DMS 273 (cell line): ENCODE data around the gene FBXL16.
A peak's percentile ranks its signal among the peaks of the same experiment; 100 is the strongest.

ENCODE experiments used
- DNase-seq: peaks from one replicate; lab custom pipeline; 2025; ENCODE audit not compliant: unreplicated experiment; lab: John Stamatoyannopoulos, UW

The FBXL16 gene

DNA sequence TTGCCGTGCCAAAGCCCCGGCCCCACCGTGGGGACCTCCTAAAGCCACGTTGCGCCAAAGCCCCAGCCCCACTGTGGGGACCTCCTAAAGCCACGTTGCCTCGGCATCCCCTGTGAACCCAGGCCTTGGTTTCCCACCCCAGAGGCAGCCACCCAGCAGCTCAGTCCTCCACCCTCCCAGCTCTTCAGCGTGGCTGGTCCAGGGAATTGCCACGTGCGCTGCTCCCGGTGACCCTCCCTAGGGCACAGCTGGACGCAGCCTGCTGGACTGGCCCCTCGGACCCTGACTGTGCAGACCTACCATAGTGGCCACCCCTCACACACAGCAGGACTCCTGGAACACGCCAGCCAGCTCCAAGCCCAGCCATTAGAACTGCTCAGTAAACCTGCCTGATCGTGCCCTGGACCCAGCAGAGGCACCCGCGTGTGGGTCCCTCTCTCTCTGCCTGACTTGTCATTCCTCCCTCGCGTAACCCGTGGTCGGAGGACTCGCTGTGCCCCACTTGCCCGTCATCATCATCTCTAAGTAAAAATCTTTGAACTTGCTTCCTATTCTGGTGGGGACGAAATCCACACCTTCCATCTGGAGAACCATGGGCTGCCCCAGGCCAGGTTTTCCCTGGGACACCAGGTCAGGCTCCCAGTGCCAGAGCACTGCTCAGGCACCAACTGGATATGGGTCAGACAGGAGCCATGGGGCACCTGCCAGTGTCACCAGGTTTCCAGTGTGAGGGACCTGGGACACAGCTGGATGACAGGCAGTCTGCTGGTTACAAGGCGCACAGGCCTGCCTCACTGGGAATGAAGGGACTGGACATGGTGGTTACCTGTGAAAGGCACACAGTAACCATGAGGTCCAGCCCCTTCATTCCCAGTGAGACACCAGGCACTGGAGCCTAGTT, 29.6 kb upstream of the FBXL16 start:
- no peak for DNase-seq

- no peak for DNase-seq
These were observed 28.8 kb upstream of the FBXL16 start for GRCh38 chr16:734208-734980.

DNA sequence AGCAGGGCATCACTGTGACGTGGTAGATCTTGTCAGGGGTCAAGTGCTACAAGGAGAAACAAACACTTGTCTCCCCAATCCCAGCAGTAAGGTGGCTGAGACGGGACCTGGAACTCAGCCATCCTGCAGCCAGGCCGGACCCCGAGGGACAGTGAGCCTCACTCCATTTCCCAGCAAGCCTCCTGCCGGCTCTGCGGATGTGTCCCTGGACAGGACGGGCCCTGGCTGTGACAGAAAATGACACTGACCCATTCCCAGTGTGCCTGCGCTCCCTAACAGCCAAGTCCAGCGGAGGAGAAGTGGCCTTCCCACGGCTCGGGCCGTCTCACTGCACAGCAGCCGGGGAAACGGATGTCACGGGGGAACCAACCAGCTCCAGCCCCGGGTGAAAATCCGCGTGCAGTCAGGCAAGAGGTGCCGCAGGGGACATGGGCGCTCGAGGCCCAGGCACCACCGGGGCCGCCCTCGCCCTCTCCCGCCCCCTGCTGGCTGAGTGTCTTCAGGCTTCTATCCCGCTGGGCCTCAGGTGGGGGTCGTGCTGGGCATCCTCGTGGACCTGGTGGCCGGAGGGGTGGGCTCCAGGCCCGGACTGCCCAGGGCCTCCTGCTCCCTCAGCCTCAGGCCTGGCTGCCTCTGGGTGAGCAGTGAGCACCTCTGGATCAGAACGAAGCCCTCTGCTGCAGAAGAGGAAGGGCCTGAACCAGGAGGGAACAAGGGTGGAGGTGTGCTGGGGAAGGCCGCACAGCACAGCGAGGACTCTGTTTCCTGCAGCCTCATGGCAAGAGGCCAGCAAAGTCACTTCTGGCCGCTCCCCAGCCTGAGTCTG, 28.0 kb upstream of the FBXL16 start:
- DNase-seq = peak; percentile 51

DNA sequence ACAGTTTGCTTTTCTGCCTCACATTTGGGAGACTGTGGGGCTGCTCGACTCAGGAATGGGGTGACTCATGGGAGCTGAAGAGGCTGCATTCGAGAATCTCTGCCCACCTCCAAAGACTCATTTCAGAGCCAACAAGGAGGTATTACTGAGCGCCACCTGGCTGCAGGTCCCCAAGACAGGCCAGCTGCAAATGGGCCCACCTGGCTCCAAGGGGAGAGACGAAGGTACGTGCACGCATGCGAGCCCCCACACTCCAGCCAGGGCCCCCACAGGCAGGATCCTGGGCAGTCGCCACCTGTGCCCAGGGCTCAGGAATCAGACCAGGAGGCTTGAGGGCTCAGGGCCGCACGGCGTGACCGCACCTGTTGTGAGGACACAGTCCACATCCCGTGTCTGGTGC, 27.3 kb upstream of the FBXL16 start:
- DNase-seq = no peak

DNA sequence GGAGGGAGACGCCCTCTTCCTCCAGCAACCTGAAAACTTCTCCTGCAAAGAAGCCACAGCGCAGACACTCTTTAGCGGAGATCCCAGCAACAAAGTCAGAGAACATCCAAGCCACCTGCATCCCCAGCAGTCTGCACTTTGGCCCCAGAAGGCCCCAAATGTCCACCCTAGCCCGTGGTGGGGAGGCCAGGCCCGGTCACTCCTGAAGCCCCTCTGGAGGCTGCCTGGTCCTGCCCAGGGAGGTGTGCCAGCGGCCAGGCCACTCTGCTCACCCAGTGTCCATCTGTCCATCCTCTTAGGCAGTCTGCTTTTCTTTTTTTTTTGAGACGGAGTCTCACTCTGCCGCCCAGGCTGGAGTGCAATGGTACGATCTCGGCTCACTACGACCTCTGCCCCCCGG, 26.7 kb upstream of the FBXL16 start:
- no peak for DNase-seq

GRCh38 chr16:730666-731509, 25.3 kb upstream of the FBXL16 start:
- DNase-seq = no peak

GRCh38 chr16:729768-730665, 24.4 kb upstream of the FBXL16 start:
- no peak for DNase-seq

DNA sequence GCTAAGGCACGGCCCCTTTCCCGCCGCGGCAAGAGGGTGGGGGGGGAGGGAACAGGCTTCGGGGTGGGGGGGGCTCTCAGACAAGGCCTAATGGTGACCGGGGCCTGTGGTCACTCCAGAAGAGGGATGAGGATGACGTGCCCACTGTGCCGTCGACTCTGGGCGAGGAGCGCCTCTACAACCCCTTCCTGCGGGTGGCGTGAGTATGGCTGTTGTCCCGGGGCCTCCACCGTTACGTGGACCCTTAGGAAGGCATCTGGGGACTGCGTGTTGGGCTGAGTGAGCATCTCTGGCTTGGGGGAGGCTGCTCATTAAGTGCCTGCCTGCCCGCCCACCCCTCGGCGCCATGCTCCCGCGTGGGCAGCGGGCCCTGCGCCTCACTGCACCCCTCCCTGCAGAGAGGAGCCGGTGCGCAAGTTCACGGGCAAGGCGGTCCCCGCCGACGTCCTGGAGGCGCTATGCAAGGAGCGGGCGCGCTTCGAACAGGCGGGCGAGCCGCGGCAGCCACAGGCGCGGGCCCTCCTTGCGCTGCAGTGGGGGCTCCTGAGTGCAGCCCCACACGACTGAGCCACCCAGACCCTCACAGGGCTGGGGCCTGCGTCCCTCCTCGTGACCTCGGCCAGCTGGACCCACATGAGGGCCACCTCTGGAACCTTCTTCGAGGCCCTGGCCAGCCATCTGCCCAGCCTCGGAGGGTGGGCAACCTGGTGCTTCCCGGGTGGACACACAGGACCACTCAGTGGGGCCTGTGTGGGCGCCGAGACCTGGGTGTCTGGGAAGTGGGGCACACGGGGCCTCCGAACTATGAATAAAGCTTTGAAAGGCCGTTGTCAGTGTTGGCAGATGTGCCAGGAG, 23.5 kb upstream of the FBXL16 start:
- DNase-seq = peak; percentile 69

DNA sequence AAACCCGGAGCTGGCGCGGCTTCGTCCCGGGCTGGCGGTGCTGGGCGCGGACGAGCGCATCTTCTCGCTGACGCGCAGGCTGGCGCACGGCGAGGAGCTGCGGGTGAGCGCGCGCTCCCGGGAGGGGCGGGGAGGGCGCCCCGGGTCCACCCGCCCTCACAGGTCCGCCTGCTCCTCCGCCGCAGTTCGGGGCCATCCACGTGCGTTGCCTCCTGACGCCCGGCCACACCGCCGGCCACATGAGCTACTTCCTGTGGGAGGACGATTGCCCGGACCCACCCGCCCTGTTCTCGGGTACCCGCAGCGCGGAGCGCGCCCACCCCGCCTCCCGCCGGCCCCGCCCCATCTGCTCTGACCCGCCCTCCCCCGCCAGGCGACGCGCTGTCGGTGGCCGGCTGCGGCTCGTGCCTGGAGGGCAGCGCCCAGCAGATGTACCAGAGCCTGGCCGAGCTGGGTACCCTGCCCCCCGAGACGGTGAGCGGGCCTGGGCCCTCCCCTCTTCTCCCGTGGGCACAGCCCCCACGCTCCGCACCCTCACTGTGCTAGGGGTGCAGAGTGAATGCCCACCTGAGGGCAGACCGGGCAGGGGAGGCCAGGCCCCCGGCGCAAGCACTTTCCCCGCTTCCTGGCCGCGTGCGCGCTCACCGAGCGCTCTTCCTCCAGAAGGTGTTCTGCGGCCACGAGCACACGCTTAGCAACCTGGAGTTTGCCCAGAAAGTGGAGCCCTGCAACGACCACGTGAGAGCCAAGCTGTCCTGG, 22.7 kb upstream of the FBXL16 start:
- peak; percentile 94 for DNase-seq

DNA sequence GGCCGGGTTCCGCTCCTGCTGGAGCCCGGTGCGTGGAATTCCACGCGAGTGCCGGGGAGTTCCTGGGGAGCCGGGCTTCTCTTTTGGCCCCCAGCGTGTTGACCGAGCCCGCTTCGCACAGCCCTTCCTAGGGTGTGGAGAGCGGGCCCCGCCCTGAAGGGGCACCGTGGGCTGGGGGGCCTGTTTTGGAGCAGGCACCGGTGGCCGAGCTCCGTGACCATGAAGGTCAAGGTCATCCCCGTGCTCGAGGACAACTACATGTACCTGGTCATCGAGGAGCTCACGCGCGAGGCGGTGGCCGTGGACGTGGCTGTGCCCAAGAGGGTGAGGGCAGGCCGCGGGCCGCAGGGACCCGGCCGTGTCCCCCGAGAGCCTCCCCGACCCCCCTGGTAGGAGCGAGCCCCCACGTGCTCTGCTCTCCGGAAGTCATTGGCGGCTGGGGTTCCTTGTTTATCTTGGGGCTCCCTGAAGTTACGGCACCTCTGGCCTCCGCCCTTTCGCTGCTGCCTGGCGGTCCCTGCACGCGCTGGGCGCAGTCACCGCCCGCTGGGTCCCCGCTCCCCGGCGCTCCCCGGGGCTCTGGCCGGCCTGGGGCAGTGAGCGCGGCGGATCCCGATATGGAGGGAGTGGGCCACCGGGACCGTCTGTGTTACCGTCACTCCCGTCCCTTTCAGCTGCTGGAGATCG, 21.8 kb upstream of the FBXL16 start:
- DNase-seq = peak; percentile 64

DNA sequence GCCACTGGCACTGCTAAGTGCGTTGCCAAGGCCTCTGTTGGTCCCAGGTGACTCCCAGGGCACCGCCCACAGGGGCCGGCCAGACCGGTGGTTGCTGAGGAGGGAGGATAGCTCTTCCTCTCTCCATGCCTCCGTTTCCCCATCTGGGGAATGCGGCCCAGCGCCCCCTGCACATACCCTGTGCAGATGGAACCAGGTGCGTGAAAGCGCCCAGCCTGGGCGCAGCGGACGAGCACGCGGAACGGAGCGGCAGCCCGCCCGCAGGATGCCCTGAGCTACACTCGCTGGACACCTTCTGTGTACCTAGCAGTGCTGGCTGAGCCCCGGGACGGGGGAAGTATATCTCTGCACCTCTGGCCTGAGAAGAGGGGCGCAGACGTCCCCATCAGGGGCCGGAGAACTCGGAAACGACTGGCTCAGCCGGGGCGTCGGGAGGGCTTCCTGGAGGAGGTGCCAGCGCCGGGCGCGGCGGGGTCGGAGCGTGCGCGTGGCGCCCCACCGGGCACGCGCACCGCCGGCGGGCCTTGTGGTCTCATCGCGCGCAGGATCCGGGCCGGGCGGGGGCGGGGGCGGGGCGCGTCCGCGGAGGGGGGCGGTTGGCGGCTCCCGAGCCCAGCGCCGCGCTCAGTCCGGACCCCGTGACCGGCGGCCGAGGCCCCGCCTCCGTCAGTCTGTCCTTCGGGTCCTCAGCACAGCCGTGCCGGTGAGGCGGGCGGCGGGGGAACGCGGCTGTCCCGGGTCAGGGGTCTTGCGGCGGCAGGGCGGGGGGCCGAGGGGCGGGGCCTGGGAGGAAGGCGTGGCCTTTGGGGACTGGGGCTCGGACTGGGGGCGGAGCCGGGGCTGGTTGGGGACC, 21.1 kb upstream of the FBXL16 start, which contains the start of the genes CCDC78 and HAGHL:
Gene CCDC78, minus strand, starts transcription at position 6 of the 853 bp plus-strand sequence. CDS start 76 bp downstream, outside the sequence.
Gene HAGHL, plus strand, starts transcription at position 669 of the 853 bp plus-strand sequence. CDS start 404 bp downstream, outside the sequence.
- peak; percentile 93 for DNase-seq

DNA sequence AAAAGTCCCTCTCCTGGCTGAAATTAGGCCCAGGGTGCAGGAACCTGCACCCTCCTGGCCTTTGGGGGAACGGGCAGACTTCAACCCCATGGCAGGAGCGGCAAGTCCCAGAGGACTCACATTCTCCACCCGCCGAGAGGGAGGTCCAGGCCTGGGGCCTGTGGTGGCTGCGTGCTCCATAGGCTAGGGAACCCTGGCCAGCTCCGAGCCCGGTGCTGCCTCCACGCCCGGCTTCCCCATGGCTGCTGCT, 20.5 kb upstream of the FBXL16 start:
- no peak for DNase-seq

- DNase-seq = no peak
These were observed 20.0 kb upstream of the FBXL16 start for GRCh38 chr16:725463-726187.

- no peak for DNase-seq
These were observed 19.4 kb upstream of the FBXL16 start for GRCh38 chr16:725041-725376.

DNA sequence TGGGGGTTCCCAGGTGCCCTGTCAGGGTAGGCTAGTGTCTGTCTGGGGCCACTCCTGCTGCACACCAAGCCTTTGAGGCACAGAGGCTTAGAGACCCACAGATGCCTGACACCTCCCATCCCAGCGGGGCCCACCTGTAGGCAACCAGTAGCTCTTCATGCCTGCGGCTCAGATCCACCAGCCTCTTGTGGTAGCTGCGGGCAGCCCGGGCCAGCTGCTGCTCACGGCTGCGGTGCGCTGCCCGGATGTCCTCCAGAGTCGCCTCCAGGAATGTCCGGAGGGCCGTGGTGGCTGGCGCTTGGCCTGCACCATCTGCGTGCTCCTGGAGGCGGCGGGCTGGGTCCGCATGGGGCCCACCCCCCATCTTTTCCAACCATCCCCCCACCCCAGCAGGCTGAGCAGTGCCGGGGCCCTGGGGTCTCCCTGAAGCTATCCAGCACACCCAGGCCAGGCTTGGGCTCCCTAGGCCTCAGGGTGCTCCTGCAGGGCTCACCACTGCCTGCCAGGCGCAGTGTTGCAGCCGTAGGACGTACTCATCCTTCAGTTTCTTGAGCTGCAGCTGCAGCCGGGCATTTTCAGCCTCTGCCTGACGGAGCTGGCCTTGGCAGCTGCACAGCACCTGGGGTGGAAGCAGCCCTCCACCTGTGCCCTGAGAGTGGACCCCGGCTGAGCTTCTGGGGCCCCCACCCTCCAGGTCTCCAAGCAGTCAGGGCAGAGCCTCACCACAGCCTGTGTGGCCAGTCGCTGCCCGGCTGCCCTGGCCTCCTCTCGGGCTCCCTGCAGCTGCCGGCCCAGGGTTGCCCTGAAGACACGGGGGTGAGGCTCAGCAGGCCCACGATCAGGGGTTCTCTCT, 18.8 kb upstream of the FBXL16 start:
- DNase-seq = peak; percentile 55
